AG09319 (cell line): Measurements from ENCODE around the gene CAPN9.

Experiments
- DNase-seq: peaks from one replicate; pipeline ENCODE4 v3.0.0-alpha.2; 2010; ENCODE audit warnings: low read depth; ENCODE audit errors: extremely low read depth
- CTCF ChIP-seq: IDR thresholded peaks from 2 replicates; pipeline ENCODE4 v1.5.1; 2011; ENCODE audit warnings: low read depth, mild to moderate bottlenecking, inconsistent platforms, low read length, moderate library complexity

Gene CAPN9

DNA sequence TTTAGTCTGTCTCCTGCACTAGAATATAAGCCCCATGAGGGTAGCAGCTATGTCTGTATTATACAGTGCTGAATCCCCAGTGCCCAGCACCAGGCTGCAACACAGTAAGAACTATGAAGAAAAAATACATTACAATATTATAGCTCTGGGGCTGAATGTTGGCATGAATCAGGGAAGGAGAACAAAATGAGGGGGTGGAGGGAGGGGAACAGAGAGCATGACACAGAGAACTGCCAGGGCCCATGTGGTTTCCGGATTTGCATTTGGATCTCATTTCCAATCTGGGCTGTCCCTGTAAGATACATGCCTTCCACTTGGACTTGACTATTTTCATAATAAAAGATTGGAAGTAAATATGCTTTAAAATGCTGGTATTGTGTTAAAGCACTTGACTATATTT lies 85.3 kb downstream of the CAPN9 start:
- TF ChIP-seq CTCF = no peak
- no peak for DNase-seq

DNA sequence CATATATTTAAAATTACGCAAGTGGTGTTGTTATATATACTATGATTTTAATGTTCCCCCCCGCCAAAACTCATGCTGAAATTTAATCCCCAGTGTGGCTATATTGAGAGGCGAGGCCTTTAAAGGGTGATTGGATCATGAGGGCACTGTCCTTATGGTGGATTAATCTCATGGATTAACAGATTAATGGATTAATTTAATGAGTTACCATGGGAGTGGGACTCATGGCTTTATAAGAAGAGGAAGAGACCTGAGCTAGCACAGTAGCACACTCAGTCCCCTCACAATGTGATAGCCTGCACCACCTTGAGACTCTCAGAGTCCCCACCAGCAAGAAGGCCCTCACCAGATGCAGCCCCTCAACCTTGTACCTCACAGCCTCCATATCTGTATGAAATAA lies 86.3 kb downstream of the CAPN9 start:
- no peak for TF ChIP-seq CTCF
- no peak for DNase-seq

DNA sequence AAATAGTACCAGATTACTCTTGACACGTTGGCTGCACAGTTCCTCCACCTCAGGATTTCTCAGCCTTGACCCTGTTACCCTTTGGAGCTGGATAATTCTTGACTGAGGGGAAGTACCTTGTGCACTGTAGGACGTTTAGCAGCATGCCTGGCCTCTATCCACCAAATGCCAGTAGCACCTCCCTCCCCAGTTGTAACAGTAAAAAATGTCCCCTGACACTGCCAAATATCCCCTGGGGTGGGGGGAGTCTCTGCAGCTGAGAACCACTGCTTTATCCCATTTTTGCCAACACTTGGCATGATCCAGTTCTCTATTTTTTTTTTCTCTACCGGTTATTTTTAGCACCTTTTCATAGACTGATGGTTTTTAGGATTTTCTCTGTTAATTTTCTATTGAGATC lies 87.1 kb downstream of the CAPN9 start:
- TF ChIP-seq CTCF = no peak

GRCh38 chr1:230836347-230836746 lies 89.2 kb downstream of the CAPN9 start:
- no peak for TF ChIP-seq CTCF
- DNase-seq = no peak

More for the DNA sequence above, 87.1 kb downstream of the CAPN9 start:
- no peak for DNase-seq

- no peak for DNase-seq
- TF ChIP-seq CTCF = no peak
These were observed 89.6 kb downstream of the CAPN9 start for GRCh38 chr1:230836793-230837192.

- DNase-seq = no peak
- no peak for TF ChIP-seq CTCF
These were observed 92.0 kb downstream of the CAPN9 start for GRCh38 chr1:230839173-230839572.

DNA sequence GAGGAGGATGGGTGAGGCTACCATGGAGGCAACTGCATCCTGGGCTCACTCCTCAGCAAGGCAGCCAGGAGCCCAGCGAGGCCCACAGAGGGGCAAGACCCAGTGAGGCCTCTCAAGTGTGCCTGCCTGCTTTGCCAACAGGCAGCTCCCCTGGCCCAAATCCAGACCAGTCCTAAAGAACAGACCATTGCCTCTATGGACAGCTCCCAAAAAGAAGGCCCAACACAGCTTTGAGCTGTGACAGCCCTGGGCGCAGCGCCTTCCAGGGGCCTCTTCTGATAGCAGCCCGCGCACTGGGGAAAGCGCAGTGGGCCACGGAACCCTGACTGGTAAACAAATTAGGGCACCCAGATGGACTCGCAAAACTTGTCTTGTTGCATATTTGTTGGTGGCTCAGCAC lies 95.6 kb downstream of the CAPN9 start:
- no peak for TF ChIP-seq CTCF
- DNase-seq = no peak
